Esophagus muscularis mucosa (tissue), 4 donors: Measurements from ENCODE around the gene KRCC1. TPM values are rescaled to one million over a fixed set of nuclear protein-coding genes. Genes with fewer than 3 reads are reported as not detected.
"Not testable (repeated sequence)": the region's sequence is repeated elsewhere in the genome, so short reads cannot be mapped to it uniquely, and the experiment has no call there.

Source experiments
- DNase-seq: peaks from one replicate; pipeline ENCODE4 v3.0.0-alpha.2; 2017; ENCODE audit errors: extremely low spot score
- H3K27ac ChIP-seq, 4 donors: fragments of 200-600 bp; sonication (generic); replicated peaks in 1 of 4; 1 replicate in 3 of 4; 2 replicates in 1 of 4; pipeline ENCODE4 v1.5.1; 2016 to 2019; ENCODE audit warnings: mild to moderate bottlenecking in 1 of 4
- H3K27me3 ChIP-seq, 4 donors: fragments of 200-600 bp; sonication (generic); one replicate each; pipeline versions ENCODE4 v1.5.1 to v1.6.0; 2016 to 2019
- H3K36me3 ChIP-seq, 4 donors: fragments of 200-600 bp; sonication (generic); one replicate each; pipeline ENCODE4 v1.5.1; 2016 to 2019
- H3K4me1 ChIP-seq, 4 donors: fragments of 200-600 bp; sonication (generic); one replicate each; pipeline ENCODE4 v1.5.1; 2016 to 2019
- H3K4me3 ChIP-seq, 4 donors: fragments of 200-600 bp; sonication (generic); 1 replicate in 2 of 4; 2 replicates in 2 of 4; pipeline ENCODE4 v1.5.1; 2016 to 2019; ENCODE audit warnings: mild to moderate bottlenecking in 4 of 4, moderate library complexity in 1 of 4
- H3K9me3 ChIP-seq, 4 donors: fragments of 200-600 bp; sonication (generic); 1 replicate in 3 of 4; 2 replicates in 1 of 4; pipeline ENCODE4 v1.5.1; 2016 to 2019
- EP300 ChIP-seq: sonication (generic); formaldehyde crosslinking; IDR thresholded peaks from one replicate; pipeline ENCODE4 v1.6.1; 2017; ENCODE audit warnings: antibody characterized with exemption
- POLR2A ChIP-seq: fragments of 450-650 bp; IDR thresholded peaks from one replicate; pipeline ENCODE4 v1.6.1; 2017; ENCODE audit warnings: antibody characterized with exemption, moderate library complexity, mild to moderate bottlenecking, low read depth
- POLR2AphosphoS5 ChIP-seq, 2 donors: sonication (generic); formaldehyde crosslinking; IDR thresholded peaks; one replicate each; pipeline ENCODE4 v1.6.1; 2017; ENCODE audit warnings: antibody characterized with exemption in 2 of 2
- WGBS: methylation state at CpG from one replicate; pipeline ENCODE4 v1.1.5; 2018; 5-methylcytosine and 5-hydroxymethylcytosine counted together
- intact Hi-C: fragments of 100-400 bp; cut with DNase I; formaldehyde crosslinking; loops from one replicate; pipeline ENCODE4 v1.15.1; 2023
- total RNA-seq, 4 donors: library from RNA; depleted of rRNA; stranded (reverse); fragments of >200 nt; gene quantifications; one replicate each; pipeline versions ENCODE4 v1.1.0 to v1.2.1, GENCODE V29; 2016
- TF ChIP-seq, protein P1 (sequence below), 3 experiments: fragments of 200-600 bp in 2 of 3; fragments of 450-650 bp in 1 of 3; sonication (generic) in 2 of 3; IDR thresholded peaks; one replicate each; pipeline ENCODE4 v1.5.1; 2017 to 2019; ENCODE audit warnings: antibody characterized with exemption in 3 of 3, mild to moderate bottlenecking in 2 of 3, moderate library complexity in 1 of 3

KRCC1 gene
- total RNA-seq, 4 donors from 2014 or later: 21.9 to 36.4 (median 27.9) TPM

DNA sequence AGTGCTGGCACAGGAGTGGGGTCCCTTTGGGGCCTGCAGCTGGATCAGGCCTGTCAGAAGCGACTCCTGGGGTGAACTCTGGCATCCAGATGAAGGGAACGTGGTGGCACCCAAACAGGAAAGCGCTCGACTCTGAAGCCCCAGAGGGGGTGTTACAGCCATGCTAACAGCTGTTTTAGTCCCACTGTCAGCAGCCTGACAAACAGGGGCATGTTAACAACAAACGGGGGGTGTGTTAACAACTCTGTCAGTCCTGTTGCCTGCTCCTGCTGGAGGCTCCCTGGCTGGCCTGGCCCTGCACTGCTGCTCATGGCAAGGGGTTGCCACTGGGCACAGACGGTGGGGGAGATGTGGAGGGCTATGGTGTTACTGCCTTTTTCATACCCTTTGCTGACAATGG is 36.7 kb downstream of the KRCC1 start:
- WGBS: 100% methylated on average over 1 of the region's 6 CpGs
- intact Hi-C loops: no loop called here
- DNase-seq: no peak
- peaks cover 0 to 14% (median 13%) of the 10 kb centered on the region in 4 donors for H3K4me1 ChIP-seq
- H3K27ac ChIP-seq: no peak overlapping the region
- H3K9me3 ChIP-seq: no peaks in the 10 kb centered on the region
- no peaks in the 10 kb centered on the region for H3K36me3 ChIP-seq
- no peaks in the 10 kb centered on the region for H3K27me3 ChIP-seq
- no peak overlapping the region for H3K4me3 ChIP-seq
- no peak for TF ChIP-seq POLR2AphosphoS5 (IDR thresholded peaks at IDR 0.05)
- TF ChIP-seq, protein P1, sequence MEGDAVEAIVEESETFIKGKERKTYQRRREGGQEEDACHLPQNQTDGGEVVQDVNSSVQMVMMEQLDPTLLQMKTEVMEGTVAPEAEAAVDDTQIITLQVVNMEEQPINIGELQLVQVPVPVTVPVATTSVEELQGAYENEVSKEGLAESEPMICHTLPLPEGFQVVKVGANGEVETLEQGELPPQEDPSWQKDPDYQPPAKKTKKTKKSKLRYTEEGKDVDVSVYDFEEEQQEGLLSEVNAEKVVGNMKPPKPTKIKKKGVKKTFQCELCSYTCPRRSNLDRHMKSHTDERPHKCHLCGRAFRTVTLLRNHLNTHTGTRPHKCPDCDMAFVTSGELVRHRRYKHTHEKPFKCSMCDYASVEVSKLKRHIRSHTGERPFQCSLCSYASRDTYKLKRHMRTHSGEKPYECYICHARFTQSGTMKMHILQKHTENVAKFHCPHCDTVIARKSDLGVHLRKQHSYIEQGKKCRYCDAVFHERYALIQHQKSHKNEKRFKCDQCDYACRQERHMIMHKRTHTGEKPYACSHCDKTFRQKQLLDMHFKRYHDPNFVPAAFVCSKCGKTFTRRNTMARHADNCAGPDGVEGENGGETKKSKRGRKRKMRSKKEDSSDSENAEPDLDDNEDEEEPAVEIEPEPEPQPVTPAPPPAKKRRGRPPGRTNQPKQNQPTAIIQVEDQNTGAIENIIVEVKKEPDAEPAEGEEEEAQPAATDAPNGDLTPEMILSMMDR (IDR thresholded peaks at IDR 0.05): no peak
- TF ChIP-seq EP300: no peak
- TF ChIP-seq POLR2A: no peak

DNA sequence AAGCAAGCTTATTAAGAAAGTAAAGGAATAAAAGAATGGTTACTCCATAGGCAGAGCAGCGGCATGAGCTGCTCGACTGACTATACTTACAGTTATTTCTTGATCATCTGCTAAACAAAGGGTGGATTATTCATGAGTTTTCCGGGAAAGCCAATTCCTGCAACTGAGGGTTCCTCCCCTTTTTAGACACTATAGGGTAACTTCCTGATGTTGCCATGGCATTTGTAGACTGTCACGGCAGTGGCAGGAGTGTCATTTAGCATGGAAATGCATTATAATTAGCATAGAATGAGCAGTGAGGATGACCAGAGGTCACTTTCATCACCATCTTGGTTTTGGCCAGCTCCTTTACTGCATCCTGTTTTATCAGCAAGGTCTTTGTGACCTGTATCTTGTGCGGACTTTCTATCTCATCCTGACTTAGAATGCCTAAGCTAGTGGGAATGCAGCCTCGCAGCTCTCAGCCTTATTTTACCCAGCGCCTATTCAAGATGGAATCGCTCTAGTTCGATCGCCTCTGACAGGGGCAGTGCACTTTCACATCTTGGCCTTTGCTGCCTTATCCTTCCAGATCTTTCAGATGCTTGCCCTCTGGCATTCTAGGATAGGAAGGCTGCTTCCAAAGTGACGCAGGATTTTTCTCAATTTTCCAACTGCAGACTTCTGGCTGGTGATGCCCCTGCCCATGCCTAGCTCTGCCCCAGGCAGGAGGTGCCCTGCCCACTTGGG is 37.3 kb downstream of the KRCC1 start:
- WGBS: 89% methylated on average over 11 of the region's 11 CpGs
- H3K27me3 ChIP-seq, H3K4me3 ChIP-seq, H3K36me3 ChIP-seq, intact Hi-C loops, DNase-seq, H3K27ac ChIP-seq, H3K9me3 ChIP-seq: not testable (repeated sequence)
- peaks cover 0 to 14% (median 13%) of the 10 kb centered on the region in 4 donors for H3K4me1 ChIP-seq

DNA sequence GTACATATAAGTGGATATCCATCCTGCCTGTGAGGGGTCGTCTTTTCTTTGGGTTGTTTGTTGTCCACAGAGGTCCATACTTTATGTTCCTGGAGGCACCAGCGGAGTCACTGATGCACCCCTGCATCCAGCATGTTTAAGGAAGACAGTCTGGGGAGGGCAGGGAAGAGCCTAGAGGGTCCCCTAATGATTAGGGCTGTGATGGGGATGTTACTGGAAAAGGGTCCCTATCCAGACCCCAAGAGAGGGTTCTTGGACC is 37.9 kb downstream of the KRCC1 start:
- H3K36me3 ChIP-seq, intact Hi-C loops, H3K9me3 ChIP-seq, DNase-seq, H3K27me3 ChIP-seq: not testable (repeated sequence)
- Histone ChIP-seq H3K4me3 (peak overlapping the region in 3 of 4 donors; percentile 60 to 69 (median 61)), H3K27ac (peak overlapping the region in 1 of 4 donors; percentile 53), H3K4me1 (peaks cover 0 to 14% (median 13%) of the 10 kb centered on the region in 4 donors)
- WGBS: 92% methylated on average over 2 of the region's 2 CpGs

DNA sequence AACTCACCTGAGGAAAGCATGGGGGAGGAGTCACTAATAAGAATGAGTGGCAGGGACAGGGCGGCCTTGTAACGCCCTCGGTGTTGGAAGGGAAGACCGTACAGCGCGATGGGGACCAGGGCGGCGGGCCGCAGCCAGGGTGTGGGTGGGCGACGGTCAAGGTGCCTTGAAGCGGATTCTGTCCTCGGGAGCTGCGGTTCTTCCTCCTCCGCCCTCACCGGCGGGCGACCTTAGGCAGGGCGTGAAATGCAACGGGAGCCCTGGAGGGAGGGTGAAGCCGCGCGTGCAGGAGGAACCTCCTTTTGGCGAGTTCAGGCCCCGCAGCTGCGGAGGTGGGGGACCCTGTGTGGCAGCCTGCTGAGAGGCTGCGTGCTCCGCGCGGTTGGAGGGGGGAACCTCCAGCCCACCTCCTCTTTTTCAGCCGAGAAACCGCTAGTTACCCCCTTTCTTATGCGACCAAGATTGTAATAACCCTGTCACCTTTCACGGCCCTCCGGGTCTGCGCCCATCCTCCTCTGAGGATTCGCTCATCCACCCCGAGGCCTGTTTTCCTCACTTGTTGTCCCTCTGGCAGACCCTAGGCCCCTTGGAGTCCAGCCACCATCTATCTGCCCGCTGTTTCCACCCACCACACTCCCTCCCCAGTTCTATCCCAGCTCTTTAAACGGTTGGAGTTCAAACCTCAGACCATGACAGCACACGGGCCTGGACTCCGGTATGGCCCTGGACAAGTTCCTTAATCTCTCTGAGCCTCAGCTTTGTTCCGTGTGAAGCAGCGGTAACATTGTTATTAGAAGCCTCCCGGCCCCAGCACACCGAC is 38.4 kb downstream of the KRCC1 start:
- 47% methylated on average over 19 of the region's 46 CpGs for WGBS

DNA sequence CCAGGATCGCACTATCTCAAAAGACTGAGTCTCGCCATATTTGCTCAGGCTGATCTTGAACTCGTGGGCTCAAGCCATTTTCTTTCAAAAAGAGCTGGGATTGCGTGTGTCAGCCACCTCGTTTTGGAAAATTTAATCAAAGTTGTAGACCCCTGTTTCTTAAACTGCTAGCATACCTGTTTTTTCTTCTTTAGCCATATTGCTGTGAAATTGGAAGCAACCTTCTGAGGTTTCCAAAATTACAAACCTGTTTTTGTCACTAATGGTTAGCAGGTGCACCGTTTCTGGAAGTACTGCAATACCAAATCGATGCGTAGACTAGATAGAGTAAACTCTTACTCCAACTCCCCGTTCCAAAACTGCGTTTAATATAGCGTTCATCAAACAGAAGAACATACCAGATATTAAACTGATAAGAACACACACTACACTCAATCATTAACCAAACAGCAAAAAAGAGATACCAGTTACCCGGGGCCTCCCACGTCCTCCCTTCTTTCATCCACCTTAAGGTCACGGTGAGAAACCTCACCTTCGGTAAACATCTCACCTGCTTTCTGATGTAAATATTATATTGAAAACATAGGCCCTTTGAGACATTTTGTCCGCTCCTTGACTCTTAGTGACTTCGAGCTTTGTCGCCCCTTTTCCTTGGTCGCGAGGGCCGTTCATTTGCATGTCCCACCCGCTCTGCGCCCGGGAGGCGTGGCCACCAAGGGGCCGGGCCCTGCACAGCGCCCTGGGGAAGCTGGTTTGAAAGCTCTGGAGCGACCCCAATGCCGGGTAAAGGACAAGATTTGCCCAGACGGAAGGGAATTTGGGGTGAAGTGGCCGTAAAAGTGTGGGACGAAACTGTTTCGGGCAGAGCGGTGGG is 39.3 kb downstream of the KRCC1 start, which contains the start of gene RNU2-63P:
TSS of gene RNU2-63P (minus strand) at position 462 of the 874 bp plus-strand sequence.
- DNase-seq: no peak
- TF ChIP-seq POLR2A (peak; percentile 60), EP300 (no peak), POLR2AphosphoS5 (IDR thresholded peaks at IDR 0.05) (peak in 1 of 2 donors; percentile 85)
- TF ChIP-seq, protein P1 (IDR thresholded peaks at IDR 0.05): no peak
- no peaks in the 10 kb centered on the region for H3K27me3 ChIP-seq
- no peaks in the 10 kb centered on the region for H3K36me3 ChIP-seq
- intact Hi-C loops: no loop called here
- H3K9me3 ChIP-seq: no peaks in the 10 kb centered on the region
- WGBS: 16% methylated on average over 34 of the region's 34 CpGs
- H3K4me1 ChIP-seq: peaks cover 0 to 14% (median 13%) of the 10 kb centered on the region in 4 donors
- H3K27ac ChIP-seq: peak within 1 kb of the TSS; percentile 53 to 63 (median 57)
- peak within 1 kb of the TSS; percentile 59 to 69 (median 60) for H3K4me3 ChIP-seq

More for the DNA sequence above, 38.4 kb downstream of the KRCC1 start:
- peak overlapping the region; percentile 59 to 69 (median 60) for H3K4me3 ChIP-seq
- DNase-seq: no peak
- intact Hi-C loops: no loop called here
- no peaks in the 10 kb centered on the region for H3K9me3 ChIP-seq
- H3K36me3 ChIP-seq: no peaks in the 10 kb centered on the region
- H3K4me1 ChIP-seq: peaks cover 0 to 14% (median 13%) of the 10 kb centered on the region in 4 donors
- peak overlapping the region; percentile 53 to 63 (median 57) for H3K27ac ChIP-seq
- H3K27me3 ChIP-seq: no peaks in the 10 kb centered on the region
- no peak for TF ChIP-seq POLR2A
